Measurements from ENCODE around the gene UPF3A.

UPF3A gene

GRCh38 chr13:114285166-114285808, 3.9 kb downstream of the UPF3A start:
- no peak for TF ChIP-seq CTCF (IDR thresholded peaks at IDR 0.05; ENCODE audit: low read depth, low read length)
- no peaks in the 10 kb centered on the region for H3K9me3 ChIP-seq (ENCODE audit: severe bottlenecking)
- no peak for DNase-seq
- H3K27me3 ChIP-seq (ENCODE audit: insufficient read depth, low read depth, severe bottlenecking) = no peaks in the 10 kb centered on the region
- H3K4me3 ChIP-seq (ENCODE audit: low read depth, low read length) = no peak overlapping the region
- H3K27ac ChIP-seq = no peak overlapping the region
- peaks cover 81% of the 10 kb centered on the region for H3K36me3 ChIP-seq

- Histone ChIP-seq H3K27me3 (ENCODE audit: insufficient read depth, low read depth, severe bottlenecking) (no peaks in the 10 kb centered on the region), H3K36me3 (peaks cover 89% of the 10 kb centered on the region), H3K9me3 (ENCODE audit: severe bottlenecking) (no peaks in the 10 kb centered on the region), H3K4me3 (ENCODE audit: low read depth, low read length) (no peak overlapping the region), H3K27ac (no peak overlapping the region)
- TF ChIP-seq CTCF (IDR thresholded peaks at IDR 0.05; ENCODE audit: low read depth, low read length) = no peak
- DNase-seq = no peak
Observed at GRCh38 chr13:114286808-114287207, 5.4 kb downstream of the UPF3A start.

GRCh38 chr13:114288157-114288591, 6.8 kb downstream of the UPF3A start:
- DNase-seq = no peak
- no peak overlapping the region for H3K27ac ChIP-seq
- H3K4me3 ChIP-seq (ENCODE audit: low read depth, low read length) = no peak overlapping the region
- H3K9me3 ChIP-seq (ENCODE audit: severe bottlenecking) = no peaks in the 10 kb centered on the region
- TF ChIP-seq CTCF (IDR thresholded peaks at IDR 0.05; ENCODE audit: low read depth, low read length) = no peak
- peaks cover 91% of the 10 kb centered on the region for H3K36me3 ChIP-seq
- no peaks in the 10 kb centered on the region for H3K27me3 ChIP-seq (ENCODE audit: insufficient read depth, low read depth, severe bottlenecking)

GRCh38 chr13:114296448-114296847, 15.0 kb downstream of the UPF3A start:
- Histone ChIP-seq H3K27ac (no peak overlapping the region), H3K9me3 (ENCODE audit: severe bottlenecking) (no peaks in the 10 kb centered on the region), H3K4me3 (ENCODE audit: low read depth, low read length) (no peak overlapping the region), H3K27me3 (ENCODE audit: insufficient read depth, low read depth, severe bottlenecking) (no peaks in the 10 kb centered on the region), H3K36me3 (peaks cover 85% of the 10 kb centered on the region)
- DNase-seq = no peak
- TF ChIP-seq CTCF (IDR thresholded peaks at IDR 0.05; ENCODE audit: low read depth, low read length) = no peak

- DNase-seq = no peak
- no peak overlapping the region for H3K4me3 ChIP-seq (ENCODE audit: low read depth, low read length)
- H3K9me3 ChIP-seq (ENCODE audit: severe bottlenecking) = no peaks in the 10 kb centered on the region
- H3K36me3 ChIP-seq = peaks cover 86% of the 10 kb centered on the region
- H3K27me3 ChIP-seq (ENCODE audit: insufficient read depth, low read depth, severe bottlenecking) = no peaks in the 10 kb centered on the region
- no peak overlapping the region for H3K27ac ChIP-seq
- TF ChIP-seq CTCF (IDR thresholded peaks at IDR 0.05; ENCODE audit: low read depth, low read length) = no peak
Observed at GRCh38 chr13:114296902-114297301, 15.5 kb downstream of the UPF3A start.

- no peak for DNase-seq
- Histone ChIP-seq H3K9me3 (ENCODE audit: severe bottlenecking) (no peaks in the 10 kb centered on the region), H3K27me3 (ENCODE audit: insufficient read depth, low read depth, severe bottlenecking) (no peaks in the 10 kb centered on the region), H3K4me3 (ENCODE audit: low read depth, low read length) (no peak overlapping the region), H3K36me3 (peaks cover 92% of the 10 kb centered on the region), H3K27ac (no peak overlapping the region)
- TF ChIP-seq CTCF (IDR thresholded peaks at IDR 0.05; ENCODE audit: low read depth, low read length) = no peak
Observed at GRCh38 chr13:114298866-114299265, 17.5 kb downstream of the UPF3A start.

All from WERI-Rb-1 (cell line).